Dorsolateral prefrontal cortex (tissue), 118 donors: Measurements from ENCODE around the gene SCAND1. TPM values are rescaled to one million over a fixed set of nuclear protein-coding genes. Genes with fewer than 3 reads are reported as not detected.

Experiments used
- total RNA-seq, 120 experiments: library from RNA; stranded (reverse); gene quantifications; one replicate each; pipeline versions ENCODE4 v1.2.3 to v1.2.4, GENCODE V29; 2022

The SCAND1 gene
- total RNA-seq, 120 experiments from 2014 or later = 20.1 to 63.9 (median 44.4) TPM

Other genes with a start within 250 kb of the SCAND1 start
- gene RBM39, start 212.2 kb downstream of the SCAND1 start, total RNA-seq = 100 to 1,000 TPM; 252 to 391 (median 313) TPM
- 100 to 1,000 TPM in 1 of 120 experiments, 10 to 100 TPM in 119; 57.3 to 113 (median 73.3) TPM for gene PHF20, start 182.5 kb downstream of the SCAND1 start, total RNA-seq
- gene CNBD2, start 14.1 kb upstream of the SCAND1 start, total RNA-seq = 1 to 10 TPM; 1.3 to 8.3 (median 4.6) TPM
- gene EPB41L1, start 200.2 kb upstream of the SCAND1 start, total RNA-seq = 100 to 1,000 TPM; 192 to 410 (median 332) TPM